ENCODE measurements around the gene LAIR2.

- TF ChIP-seq CTCF (IDR thresholded peaks at IDR 0.05) (no peak), POLR2A (IDR thresholded peaks at IDR 0.05) (no peak)
These were observed 43.9 kb upstream of the LAIR2 start for GRCh38 chr19:54458648-54459281.
